ENCODE results near the gene GRAMD1B.

The GRAMD1B gene

DNA sequence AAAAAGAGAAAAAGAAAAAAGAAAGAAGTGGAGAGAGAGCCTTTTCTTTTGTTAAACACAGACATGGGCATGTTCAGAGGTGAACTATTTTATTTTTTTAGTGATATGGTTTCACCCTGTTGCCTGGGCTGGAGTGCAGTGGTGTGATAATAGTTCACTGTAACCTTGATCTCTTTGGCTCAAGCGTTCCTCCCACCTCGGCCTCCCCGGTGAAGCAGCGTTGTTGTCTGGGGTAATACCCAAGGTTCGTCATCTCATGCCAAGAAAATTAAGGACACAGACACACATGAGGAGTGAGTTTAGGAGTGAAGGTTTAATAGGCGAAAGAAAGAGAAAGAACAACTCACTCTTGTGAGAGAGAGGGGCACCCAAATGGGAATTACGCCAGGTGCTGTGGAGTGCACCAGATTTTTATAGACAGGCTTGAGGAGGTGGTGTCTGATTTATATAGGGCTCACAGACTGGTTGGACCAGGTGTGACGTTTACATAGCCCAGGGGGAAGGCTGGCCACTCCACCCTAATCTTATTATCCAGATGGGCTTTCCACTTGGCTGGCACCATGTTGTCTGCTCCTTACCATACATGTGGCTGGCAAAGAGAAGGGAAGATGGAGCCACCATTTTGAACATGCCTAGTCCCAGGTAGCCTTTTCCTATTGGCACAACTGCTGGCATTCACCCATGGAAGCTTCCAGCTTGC is 42.3 kb downstream of the GRAMD1B start:
- no peaks in the 10 kb centered on the region for H3K27me3 ChIP-seq
- TF ChIP-seq, protein P1, sequence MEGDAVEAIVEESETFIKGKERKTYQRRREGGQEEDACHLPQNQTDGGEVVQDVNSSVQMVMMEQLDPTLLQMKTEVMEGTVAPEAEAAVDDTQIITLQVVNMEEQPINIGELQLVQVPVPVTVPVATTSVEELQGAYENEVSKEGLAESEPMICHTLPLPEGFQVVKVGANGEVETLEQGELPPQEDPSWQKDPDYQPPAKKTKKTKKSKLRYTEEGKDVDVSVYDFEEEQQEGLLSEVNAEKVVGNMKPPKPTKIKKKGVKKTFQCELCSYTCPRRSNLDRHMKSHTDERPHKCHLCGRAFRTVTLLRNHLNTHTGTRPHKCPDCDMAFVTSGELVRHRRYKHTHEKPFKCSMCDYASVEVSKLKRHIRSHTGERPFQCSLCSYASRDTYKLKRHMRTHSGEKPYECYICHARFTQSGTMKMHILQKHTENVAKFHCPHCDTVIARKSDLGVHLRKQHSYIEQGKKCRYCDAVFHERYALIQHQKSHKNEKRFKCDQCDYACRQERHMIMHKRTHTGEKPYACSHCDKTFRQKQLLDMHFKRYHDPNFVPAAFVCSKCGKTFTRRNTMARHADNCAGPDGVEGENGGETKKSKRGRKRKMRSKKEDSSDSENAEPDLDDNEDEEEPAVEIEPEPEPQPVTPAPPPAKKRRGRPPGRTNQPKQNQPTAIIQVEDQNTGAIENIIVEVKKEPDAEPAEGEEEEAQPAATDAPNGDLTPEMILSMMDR (IDR thresholded peaks at IDR 0.05; ENCODE audit: low read depth, low read length): no peak
- H3K4me3 ChIP-seq (ENCODE audit: low read depth, low read length): no peak overlapping the region
- H3K4me1 ChIP-seq: peaks cover 17% of the 10 kb centered on the region
- peak; percentile 59 for DNase-seq
- H3K9me3 ChIP-seq: no peaks in the 10 kb centered on the region
- H3K36me3 ChIP-seq: no peaks in the 10 kb centered on the region

DNA sequence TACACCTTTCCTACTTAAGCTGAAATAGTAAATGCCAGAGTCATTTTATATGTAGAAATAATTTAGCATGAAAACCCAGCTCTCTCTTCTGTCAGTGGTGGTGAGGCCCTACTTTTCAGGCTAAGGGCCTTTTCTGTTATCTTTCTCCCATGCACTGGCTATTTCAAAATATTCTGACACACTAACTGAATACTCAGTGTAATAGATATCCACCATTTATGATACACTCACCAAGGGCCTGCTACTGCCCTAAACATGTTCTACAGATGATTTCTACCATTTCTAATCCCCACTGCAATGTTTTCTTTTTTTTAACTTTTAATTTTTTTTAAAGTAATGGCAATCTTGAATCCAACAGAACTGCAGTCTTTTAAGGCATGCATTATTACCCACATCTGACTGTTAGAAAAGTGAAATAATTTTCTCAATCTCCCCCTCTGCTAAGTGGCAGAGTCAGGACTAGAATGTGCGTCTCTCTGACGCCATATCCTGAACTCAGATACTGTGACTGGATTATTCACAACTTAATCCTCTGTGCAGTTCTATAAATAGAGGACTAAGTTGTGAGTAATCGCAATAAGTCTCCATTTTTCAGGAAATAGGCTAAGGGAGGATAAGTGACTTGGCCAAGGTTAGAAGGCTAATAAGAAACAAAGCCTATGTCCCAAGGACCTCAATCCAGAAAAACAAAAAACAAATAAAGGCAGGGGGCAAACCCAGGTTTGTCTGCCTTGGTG is 44.0 kb downstream of the GRAMD1B start:
- Histone ChIP-seq H3K9me3 (no peaks in the 10 kb centered on the region), H3K36me3 (no peaks in the 10 kb centered on the region), H3K4me3 (ENCODE audit: low read depth, low read length) (no peak overlapping the region), H3K4me1 (peaks cover 21% of the 10 kb centered on the region), H3K27me3 (no peaks in the 10 kb centered on the region)
- no peak for DNase-seq
- TF ChIP-seq, protein P1 (IDR thresholded peaks at IDR 0.05; ENCODE audit: low read depth, low read length): no peak

GRCh38 chr11:123474994-123475393 is 44.9 kb downstream of the GRAMD1B start:
- no peak overlapping the region for H3K4me3 ChIP-seq (ENCODE audit: low read depth, low read length)
- TF ChIP-seq, protein P1 (IDR thresholded peaks at IDR 0.05; ENCODE audit: low read depth, low read length): no peak
- DNase-seq: no peak
- no peaks in the 10 kb centered on the region for H3K36me3 ChIP-seq
- H3K9me3 ChIP-seq: no peaks in the 10 kb centered on the region
- no peaks in the 10 kb centered on the region for H3K27me3 ChIP-seq
- peaks cover 18% of the 10 kb centered on the region for H3K4me1 ChIP-seq

DNA sequence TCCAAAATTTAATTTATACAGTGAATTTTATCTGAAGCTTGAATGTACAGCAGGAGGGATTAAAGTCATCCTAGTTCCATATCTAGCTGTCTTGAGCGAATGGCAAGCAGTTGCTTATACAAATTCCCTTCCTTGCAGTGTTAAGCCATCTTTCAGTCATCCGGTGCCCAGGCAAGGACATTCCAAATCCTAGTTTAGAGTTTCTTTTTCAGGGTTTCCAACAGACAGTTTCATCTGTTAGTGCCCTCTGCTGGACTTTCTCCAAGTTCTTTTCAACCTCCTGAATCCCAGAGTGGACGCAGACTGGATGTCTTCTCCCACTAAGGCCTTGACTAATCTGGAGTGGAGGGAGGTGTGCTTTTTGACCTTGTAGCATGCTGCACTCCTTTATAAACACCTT is 45.4 kb downstream of the GRAMD1B start:
- TF ChIP-seq, protein P1 (IDR thresholded peaks at IDR 0.05; ENCODE audit: low read depth, low read length): peak; percentile 70
- H3K27me3 ChIP-seq: no peaks in the 10 kb centered on the region
- H3K9me3 ChIP-seq: no peaks in the 10 kb centered on the region
- H3K36me3 ChIP-seq: no peaks in the 10 kb centered on the region
- H3K4me3 ChIP-seq (ENCODE audit: low read depth, low read length): no peak overlapping the region
- DNase-seq: peak; percentile 33
- H3K4me1 ChIP-seq: peaks cover 18% of the 10 kb centered on the region

DNA sequence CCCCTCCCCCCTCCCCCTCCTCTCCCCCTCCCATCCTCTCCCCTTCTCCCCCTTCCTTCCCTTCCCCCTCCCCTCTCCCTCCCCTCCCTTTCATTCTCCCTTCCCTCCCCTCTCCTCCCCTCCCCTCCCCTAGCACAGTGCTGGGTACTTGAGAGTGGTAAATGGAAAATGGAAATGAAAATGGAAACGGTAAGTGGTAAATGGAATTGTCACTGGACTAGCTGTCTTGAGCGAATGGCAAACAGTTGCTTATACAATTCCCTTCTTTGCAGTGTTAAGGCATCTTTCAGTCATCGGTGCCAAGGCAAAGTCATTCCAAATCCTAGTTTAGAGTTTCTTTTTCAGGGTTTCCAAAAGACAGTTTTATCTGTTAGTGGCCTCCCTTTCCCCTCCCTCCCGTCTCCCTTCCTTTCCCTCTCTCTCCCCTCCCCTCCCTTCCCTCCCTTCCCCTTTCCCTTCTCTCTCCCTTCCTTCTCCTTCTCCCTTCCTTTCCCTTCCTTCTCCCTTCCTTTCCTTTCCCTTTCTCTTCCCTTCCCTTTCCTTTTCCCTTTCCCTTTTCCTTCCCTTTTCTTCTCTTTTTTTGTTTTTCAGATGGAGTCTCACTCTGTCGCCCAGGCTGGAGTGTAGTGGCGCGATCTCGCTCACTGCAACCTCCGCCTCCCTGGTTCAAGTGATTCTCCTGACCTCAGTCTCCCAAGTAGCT is 47.3 kb downstream of the GRAMD1B start:
- Histone ChIP-seq H3K27me3 (no peaks in the 10 kb centered on the region), H3K4me1 (peaks cover 16% of the 10 kb centered on the region), H3K4me3 (ENCODE audit: low read depth, low read length) (no peak overlapping the region), H3K36me3 (no peaks in the 10 kb centered on the region), H3K9me3 (no peaks in the 10 kb centered on the region)
- TF ChIP-seq, protein P1 (IDR thresholded peaks at IDR 0.05; ENCODE audit: low read depth, low read length): no peak
- no peak for DNase-seq
